Epithelial cell of proximal tubule (primary cell): ENCODE results near the gene MRM3. TPM values are rescaled to one million over a fixed set of nuclear protein-coding genes. Genes with fewer than 3 reads are reported as not detected.
"Not testable (repeated sequence)": the region's sequence is repeated elsewhere in the genome, so short reads cannot be mapped to it uniquely, and the experiment has no call there.

Source experiments
- DNase-seq: peaks from one replicate; pipeline ENCODE4 v3.0.0-alpha.2; 2011; ENCODE audit warnings: low read depth
- H3K4me3 ChIP-seq: 2 replicates; pipeline ENCODE4 v1.5.1; 2011; ENCODE audit warnings: low read depth, mild to moderate bottlenecking, low read length
- CTCF ChIP-seq: conservative IDR thresholded peaks from 2 replicates; pipeline ENCODE4 v1.5.1; 2012; ENCODE audit warnings: low read depth, mild to moderate bottlenecking, low read length
- total RNA-seq: library from RNA; depleted of rRNA; stranded (reverse); fragments of >200 nt; gene quantifications from 2 replicates; pipeline ENCODE4 v1.2.3, GENCODE V29; 2015

Gene MRM3
- total RNA-seq, 1 donor from 2014 or later, result 18.5 TPM

GRCh38 chr17:760371-760770 lies 21.8 kb upstream of the MRM3 start:
- no peak for TF ChIP-seq CTCF
- no peak for DNase-seq
- H3K4me3 ChIP-seq, result no peak overlapping the region

- DNase-seq, result no peak
- no peak overlapping the region for H3K4me3 ChIP-seq
Observed at GRCh38 chr17:767076-767475, 15.1 kb upstream of the MRM3 start.

GRCh38 chr17:773016-773415 lies 9.1 kb upstream of the MRM3 start:
- no peak for TF ChIP-seq CTCF
- no peak overlapping the region for H3K4me3 ChIP-seq
- DNase-seq, result no peak

More at GRCh38 chr17:767076-767475, 15.1 kb upstream of the MRM3 start:
- TF ChIP-seq CTCF, result no peak

- no peak overlapping the region for H3K4me3 ChIP-seq
- no peak for TF ChIP-seq CTCF
- DNase-seq, result no peak
Observed at GRCh38 chr17:773467-774312, 8.5 kb upstream of the MRM3 start.

GRCh38 chr17:774313-774584 lies 7.9 kb upstream of the MRM3 start:
- TF ChIP-seq CTCF, result no peak
- H3K4me3 ChIP-seq, result no peak overlapping the region
- DNase-seq, result no peak

- no peak for TF ChIP-seq CTCF
- H3K4me3 ChIP-seq, result no peak overlapping the region
- DNase-seq, result no peak
Observed at GRCh38 chr17:778096-778495, 4.1 kb upstream of the MRM3 start.

GRCh38 chr17:784143-784542 lies 2.0 kb downstream of the MRM3 start:
- no peak for DNase-seq
- TF ChIP-seq CTCF, result no peak
- H3K4me3 ChIP-seq, result no peak overlapping the region

GRCh38 chr17:785901-786300 lies 3.7 kb downstream of the MRM3 start:
- DNase-seq, H3K4me3 ChIP-seq: not testable (repeated sequence)
